Body of pancreas (tissue), 4 donors: ENCODE data around the gene CELSR1.
A peak's percentile ranks its signal among the peaks of the same experiment; 100 is the strongest.

Source experiments
- POLR2A ChIP-seq, 3 donors: fragments of 450-650 bp; IDR thresholded peaks; one replicate each; pipeline ENCODE4 v1.6.1; 2016; ENCODE audit warnings: antibody characterized with exemption in 3 of 3, mild to moderate bottlenecking in 2 of 3
- TF ChIP-seq, protein P1 (sequence below), 7 experiments: fragments of 450-650 bp in 4 of 7; fragments of 200-600 bp in 3 of 7; sonication (generic) in 3 of 7; IDR thresholded peaks; one replicate each; pipeline ENCODE4 v1.5.1; 2016 to 2019; ENCODE audit warnings: antibody characterized with exemption in 7 of 7

DNA sequence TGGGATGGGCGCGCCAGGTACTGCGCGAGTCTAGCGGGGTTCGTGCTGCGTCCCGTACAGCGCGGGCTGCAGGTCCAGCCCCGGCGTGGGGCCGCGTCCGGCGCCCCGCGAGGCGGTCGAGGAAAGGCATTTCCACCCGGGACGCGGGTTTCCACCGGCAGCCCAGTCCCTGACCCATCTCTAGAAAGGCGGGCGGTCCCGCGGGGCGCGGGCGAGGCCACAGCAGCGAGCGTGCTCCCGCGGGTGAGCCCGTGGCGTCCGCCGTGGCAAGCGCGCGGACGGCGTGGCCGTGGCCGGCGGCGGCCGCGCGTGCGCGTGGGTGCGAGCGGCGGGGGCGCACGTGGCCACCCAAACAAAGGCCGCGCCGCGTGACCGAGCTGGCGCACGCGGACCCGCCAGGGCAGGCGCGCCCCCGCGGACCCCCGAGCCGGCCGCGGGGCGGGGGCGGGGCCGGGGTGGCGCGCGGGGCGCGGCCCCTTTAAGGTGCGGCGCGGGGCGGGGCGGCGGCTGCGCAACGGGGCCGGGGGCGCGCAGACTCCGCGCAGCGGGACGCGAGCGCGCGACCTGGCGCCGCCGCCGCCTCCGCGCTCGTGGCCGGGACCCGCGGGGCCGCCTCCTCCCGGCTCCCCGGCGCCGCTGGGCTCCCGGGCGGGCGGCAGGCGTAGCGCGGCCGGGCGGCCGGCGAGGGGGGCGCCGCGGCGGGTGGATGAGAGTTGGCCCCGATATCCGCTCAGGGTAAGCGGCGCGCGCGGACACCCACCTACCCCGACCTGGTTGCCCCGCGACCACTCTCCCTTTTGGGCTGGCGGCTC is 39.3 kb upstream of the CELSR1 start:
- TF ChIP-seq, protein P1, sequence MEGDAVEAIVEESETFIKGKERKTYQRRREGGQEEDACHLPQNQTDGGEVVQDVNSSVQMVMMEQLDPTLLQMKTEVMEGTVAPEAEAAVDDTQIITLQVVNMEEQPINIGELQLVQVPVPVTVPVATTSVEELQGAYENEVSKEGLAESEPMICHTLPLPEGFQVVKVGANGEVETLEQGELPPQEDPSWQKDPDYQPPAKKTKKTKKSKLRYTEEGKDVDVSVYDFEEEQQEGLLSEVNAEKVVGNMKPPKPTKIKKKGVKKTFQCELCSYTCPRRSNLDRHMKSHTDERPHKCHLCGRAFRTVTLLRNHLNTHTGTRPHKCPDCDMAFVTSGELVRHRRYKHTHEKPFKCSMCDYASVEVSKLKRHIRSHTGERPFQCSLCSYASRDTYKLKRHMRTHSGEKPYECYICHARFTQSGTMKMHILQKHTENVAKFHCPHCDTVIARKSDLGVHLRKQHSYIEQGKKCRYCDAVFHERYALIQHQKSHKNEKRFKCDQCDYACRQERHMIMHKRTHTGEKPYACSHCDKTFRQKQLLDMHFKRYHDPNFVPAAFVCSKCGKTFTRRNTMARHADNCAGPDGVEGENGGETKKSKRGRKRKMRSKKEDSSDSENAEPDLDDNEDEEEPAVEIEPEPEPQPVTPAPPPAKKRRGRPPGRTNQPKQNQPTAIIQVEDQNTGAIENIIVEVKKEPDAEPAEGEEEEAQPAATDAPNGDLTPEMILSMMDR (IDR thresholded peaks at IDR 0.05) = peak in 1 of 7 experiments; percentile 5
- TF ChIP-seq POLR2A (IDR thresholded peaks at IDR 0.05) = no peak
